Osteoblast (primary cell): Measurements from ENCODE around the gene CHRNA3. TPM values are rescaled to one million over a fixed set of nuclear protein-coding genes. Genes with fewer than 3 reads are reported as not detected.

Source experiments
- DNase-seq: peaks from one replicate; pipeline ENCODE4 v3.0.0; 2011; ENCODE audit warnings: low spot score, mixed read lengths; ENCODE audit not compliant: insufficient read length; ENCODE audit errors: missing footprints
- H2AFZ ChIP-seq: 2 replicates; pipeline ENCODE4 v1.6.0; 2011; ENCODE audit warnings: mild to moderate bottlenecking, low read length
- H3K27ac ChIP-seq: 2 replicates; pipeline ENCODE4 v1.5.1; 2011; ENCODE audit warnings: mild to moderate bottlenecking, low read depth, low read length, moderate library complexity
- H3K27me3 ChIP-seq: 2 replicates; pipeline ENCODE4 v1.6.0; 2012; ENCODE audit warnings: mild to moderate bottlenecking, control low read depth, inconsistent platforms, low read length, moderate library complexity; ENCODE audit not compliant: insufficient read depth
- H3K36me3 ChIP-seq: 2 replicates; pipeline ENCODE4 v1.5.1; 2011; ENCODE audit warnings: mild to moderate bottlenecking, low read length, control low read depth, moderate library complexity; ENCODE audit not compliant: insufficient read depth
- H3K4me1 ChIP-seq: 2 replicates; pipeline ENCODE4 v1.5.1; 2011; ENCODE audit warnings: mild to moderate bottlenecking, low read length, control low read depth, moderate library complexity; ENCODE audit not compliant: insufficient read depth
- H3K4me2 ChIP-seq: 2 replicates; pipeline ENCODE4 v1.6.0; 2011; ENCODE audit warnings: mild to moderate bottlenecking, low read length; ENCODE audit not compliant: insufficient read depth
- H3K4me3 ChIP-seq: fragments of 200-600 bp; sonication (generic); 3 replicates; pipeline ENCODE4 v1.5.1; 2012; ENCODE audit warnings: mild to moderate bottlenecking, low read length, inconsistent platforms; ENCODE audit not compliant: insufficient read depth
- H3K79me2 ChIP-seq: 2 replicates; pipeline ENCODE4 v1.6.0; 2012; ENCODE audit warnings: mild to moderate bottlenecking, low read length, control low read depth, inconsistent platforms; ENCODE audit not compliant: insufficient read depth
- H3K9me3 ChIP-seq: 2 replicates; pipeline ENCODE4 v1.5.1; 2011; ENCODE audit warnings: low read depth, low read length, control low read depth
- H4K20me1 ChIP-seq: 2 replicates; pipeline ENCODE4 v1.6.0; 2012; ENCODE audit warnings: mild to moderate bottlenecking, low read length, control low read depth; ENCODE audit not compliant: insufficient read depth
- total RNA-seq: library from RNA; depleted of rRNA; stranded (reverse); fragments of >200 nt; gene quantifications from 2 replicates; pipeline ENCODE4 v1.2.3, GENCODE V29; 2012
- TF ChIP-seq, protein P1 (sequence below): IDR thresholded peaks from 2 replicates; pipeline ENCODE4 v1.5.1; 2011; ENCODE audit warnings: mild to moderate bottlenecking, low read depth, low read length, moderate library complexity; ENCODE audit errors: extremely low read depth

CHRNA3 gene
- total RNA-seq: not detected in 2 replicates

DNA sequence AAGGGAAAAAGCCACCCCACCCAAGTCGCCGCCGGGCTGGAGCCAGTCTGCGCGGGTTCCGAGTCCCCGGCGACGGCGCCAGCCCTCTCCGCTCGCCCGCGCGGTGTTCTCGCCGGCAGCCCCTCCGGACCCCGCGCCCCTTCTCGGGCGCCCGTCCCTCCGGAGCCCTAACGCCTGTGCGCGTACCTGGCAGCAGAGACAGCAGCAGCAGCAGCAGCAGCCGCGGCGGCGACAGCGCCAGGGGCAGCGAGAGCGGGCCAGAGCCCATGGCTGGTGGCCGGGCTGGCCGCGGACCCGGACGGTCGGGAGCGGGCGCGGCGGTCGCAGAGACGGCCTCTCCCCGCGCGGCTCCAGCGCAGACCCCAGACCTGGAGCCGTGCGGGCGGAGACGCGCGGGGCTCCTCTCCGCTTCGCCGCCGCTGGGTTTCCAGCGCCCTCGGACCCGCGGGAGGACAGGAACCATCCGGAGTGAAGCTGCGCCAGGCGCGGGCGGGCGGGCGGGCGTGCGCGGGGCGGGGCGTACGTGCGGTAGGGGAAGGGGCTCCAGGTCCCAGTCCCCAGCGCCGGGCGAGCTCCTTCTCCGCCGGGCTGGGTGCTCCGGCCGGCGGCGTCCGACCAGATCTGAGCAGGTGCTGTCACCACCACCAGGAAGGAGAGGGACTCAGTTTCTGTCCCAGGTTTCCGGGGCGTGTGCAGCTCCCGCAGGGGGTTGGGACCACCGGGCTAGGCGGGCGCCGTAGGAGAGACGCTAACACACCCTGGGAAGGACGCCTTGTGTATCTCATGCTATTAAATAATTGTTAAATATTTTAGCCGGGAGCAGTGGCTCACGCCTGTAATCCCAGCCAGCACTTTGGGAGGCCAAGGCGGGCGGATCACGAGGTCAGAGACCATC is at the start of gene CHRNA3:
Gene CHRNA3, minus strand, starts transcription at position 470 of the 895 bp plus-strand sequence. Its CDS starts 202 bp downstream, at position 268.
- Histone ChIP-seq H3K9me3 (no peaks in the 10 kb centered on the region), H3K79me2 (no peaks in the 10 kb centered on the region), H3K36me3 (no peaks in the 10 kb centered on the region), H3K27me3 (peaks cover 50% of the 10 kb centered on the region), H3K4me2 (no peak within 1 kb of the TSS), H2AFZ (no peak within 1 kb of the TSS), H3K4me3 (no peak within 1 kb of the TSS), H4K20me1 (no peaks in the 10 kb centered on the region), H3K4me1 (peaks cover 3% of the 10 kb centered on the region), H3K27ac (no peak within 1 kb of the TSS)
- DNase-seq: peak; percentile 32
- TF ChIP-seq, protein P1, sequence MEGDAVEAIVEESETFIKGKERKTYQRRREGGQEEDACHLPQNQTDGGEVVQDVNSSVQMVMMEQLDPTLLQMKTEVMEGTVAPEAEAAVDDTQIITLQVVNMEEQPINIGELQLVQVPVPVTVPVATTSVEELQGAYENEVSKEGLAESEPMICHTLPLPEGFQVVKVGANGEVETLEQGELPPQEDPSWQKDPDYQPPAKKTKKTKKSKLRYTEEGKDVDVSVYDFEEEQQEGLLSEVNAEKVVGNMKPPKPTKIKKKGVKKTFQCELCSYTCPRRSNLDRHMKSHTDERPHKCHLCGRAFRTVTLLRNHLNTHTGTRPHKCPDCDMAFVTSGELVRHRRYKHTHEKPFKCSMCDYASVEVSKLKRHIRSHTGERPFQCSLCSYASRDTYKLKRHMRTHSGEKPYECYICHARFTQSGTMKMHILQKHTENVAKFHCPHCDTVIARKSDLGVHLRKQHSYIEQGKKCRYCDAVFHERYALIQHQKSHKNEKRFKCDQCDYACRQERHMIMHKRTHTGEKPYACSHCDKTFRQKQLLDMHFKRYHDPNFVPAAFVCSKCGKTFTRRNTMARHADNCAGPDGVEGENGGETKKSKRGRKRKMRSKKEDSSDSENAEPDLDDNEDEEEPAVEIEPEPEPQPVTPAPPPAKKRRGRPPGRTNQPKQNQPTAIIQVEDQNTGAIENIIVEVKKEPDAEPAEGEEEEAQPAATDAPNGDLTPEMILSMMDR: no peak

DNA sequence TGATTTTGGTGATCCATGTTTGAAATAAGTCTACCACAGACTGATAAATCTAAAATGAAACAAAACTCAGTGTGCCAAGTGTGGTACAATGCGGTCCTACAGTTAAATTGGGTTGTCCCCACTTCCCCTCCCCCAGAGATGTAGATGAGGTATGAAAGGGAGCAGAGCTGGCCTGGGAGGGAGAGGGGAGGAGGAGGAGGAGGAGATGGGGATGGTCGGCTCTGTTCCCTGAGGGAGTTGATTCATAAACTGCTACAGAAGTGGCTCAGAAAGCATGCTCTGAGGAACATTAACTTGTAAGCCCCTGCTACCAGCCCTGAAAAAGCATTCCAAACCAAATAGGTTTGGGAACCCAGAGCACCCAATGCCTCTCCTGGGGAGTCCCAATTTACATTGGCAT is 48.2 kb upstream of the CHRNA3 start:
- Histone ChIP-seq H3K27me3 (peaks cover 11% of the 10 kb centered on the region), H2AFZ (no peak overlapping the region), H3K4me1 (no peaks in the 10 kb centered on the region), H3K27ac (no peak overlapping the region), H4K20me1 (no peaks in the 10 kb centered on the region), H3K4me2 (no peak overlapping the region), H3K79me2 (no peaks in the 10 kb centered on the region), H3K4me3 (no peak overlapping the region), H3K9me3 (no peaks in the 10 kb centered on the region), H3K36me3 (no peaks in the 10 kb centered on the region)
- TF ChIP-seq, protein P1: no peak
- no peak for DNase-seq

DNA sequence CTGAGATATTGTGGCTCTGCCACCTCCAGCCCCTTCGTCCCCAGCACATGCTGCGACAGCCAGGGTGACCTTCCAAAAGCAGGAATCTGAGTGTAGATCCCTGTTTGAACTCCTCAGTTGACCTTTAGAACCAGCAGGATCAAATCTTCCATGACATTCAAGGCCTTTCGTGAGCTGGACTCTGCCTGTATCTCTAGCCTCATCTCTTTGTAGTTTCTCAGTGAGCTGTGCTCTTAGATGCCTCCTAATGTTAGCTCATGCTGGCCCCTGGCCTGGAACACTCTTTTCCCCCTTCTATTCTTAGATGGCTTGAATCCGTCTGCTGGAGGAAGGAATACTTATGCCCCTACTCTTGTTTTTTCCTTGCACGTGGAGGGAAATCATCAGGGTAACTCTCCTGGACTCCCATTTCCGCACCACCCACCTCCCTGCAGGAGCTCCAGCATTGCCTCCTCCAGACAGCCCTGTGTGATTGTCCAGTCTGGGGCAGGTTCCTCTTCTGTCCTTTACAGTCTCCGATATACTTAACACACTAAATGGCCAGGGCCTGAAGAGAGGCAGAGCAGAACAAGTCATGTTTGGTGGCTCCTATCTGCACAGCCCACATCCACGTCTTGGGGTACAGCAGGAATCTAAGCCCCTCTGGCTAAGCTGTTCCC is 46.9 kb upstream of the CHRNA3 start:
- no peak for DNase-seq
- Histone ChIP-seq H3K9me3 (no peaks in the 10 kb centered on the region), H2AFZ (no peak overlapping the region), H3K4me3 (no peak overlapping the region), H3K36me3 (no peaks in the 10 kb centered on the region), H3K4me1 (no peaks in the 10 kb centered on the region), H3K79me2 (no peaks in the 10 kb centered on the region), H4K20me1 (no peaks in the 10 kb centered on the region), H3K4me2 (no peak overlapping the region), H3K27ac (no peak overlapping the region), H3K27me3 (peaks cover 11% of the 10 kb centered on the region)
- TF ChIP-seq, protein P1: no peak

DNA sequence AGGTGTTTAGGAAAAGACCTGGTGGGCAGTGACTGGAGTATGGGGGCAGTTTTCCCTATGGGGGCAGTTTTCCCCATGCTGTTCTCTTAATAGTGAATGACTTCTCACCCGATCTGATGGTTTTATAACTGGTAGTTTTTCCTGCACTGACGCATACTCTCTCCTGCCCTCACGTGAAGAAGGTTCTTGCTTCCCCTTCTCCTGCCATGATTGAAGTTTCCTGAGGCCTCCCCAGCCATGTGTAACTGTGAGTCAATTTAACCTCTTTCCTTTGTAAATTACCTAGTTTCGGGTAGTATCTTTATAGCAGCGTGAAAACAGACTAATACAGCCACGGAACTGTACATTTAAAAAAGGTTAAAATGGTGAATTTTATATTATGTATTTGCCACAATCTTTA is 45.2 kb upstream of the CHRNA3 start:
- Histone ChIP-seq H3K79me2 (no peaks in the 10 kb centered on the region), H3K9me3 (no peaks in the 10 kb centered on the region), H3K4me1 (no peaks in the 10 kb centered on the region), H3K4me2 (no peak overlapping the region), H2AFZ (no peak overlapping the region), H4K20me1 (no peaks in the 10 kb centered on the region), H3K27ac (no peak overlapping the region), H3K36me3 (no peaks in the 10 kb centered on the region), H3K27me3 (peaks cover 11% of the 10 kb centered on the region), H3K4me3 (no peak overlapping the region)
- DNase-seq: no peak
- TF ChIP-seq, protein P1: no peak
